GM21786 (cell line): ENCODE results near the gene PTPRD.
A peak's percentile ranks its signal among the peaks of the same experiment; 100 is the strongest.

Experiments used
- ATAC-seq: cut with Tn5 transposase; IDR thresholded peaks from one replicate; pipeline ENCODE4 v1.9.1; 2021; ENCODE audit not compliant: unreplicated experiment

PTPRD gene

GRCh38 chr9:9917400-9917799, 695.4 kb downstream of the PTPRD start:
- ATAC-seq = no peak

DNA sequence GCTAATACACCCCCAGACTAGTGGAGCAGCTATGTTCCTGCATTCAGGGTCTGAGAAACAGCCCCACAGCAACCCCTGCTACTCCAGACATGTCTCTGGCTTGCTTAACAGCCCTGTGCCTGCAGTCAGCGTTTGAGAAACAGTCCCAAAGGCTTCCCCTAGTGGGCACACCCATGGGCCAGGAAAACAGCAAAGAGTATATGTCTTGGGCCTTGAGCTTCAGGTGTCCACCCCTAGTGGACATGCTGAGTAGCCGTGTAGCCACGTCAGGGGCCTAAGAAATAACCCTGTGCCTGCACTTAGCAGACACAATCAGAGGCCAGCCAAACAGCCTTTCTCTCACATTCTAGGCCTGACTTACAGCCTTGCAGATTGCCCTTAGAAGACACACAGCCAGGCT, 698.6 kb downstream of the PTPRD start:
- ATAC-seq = no peak

DNA sequence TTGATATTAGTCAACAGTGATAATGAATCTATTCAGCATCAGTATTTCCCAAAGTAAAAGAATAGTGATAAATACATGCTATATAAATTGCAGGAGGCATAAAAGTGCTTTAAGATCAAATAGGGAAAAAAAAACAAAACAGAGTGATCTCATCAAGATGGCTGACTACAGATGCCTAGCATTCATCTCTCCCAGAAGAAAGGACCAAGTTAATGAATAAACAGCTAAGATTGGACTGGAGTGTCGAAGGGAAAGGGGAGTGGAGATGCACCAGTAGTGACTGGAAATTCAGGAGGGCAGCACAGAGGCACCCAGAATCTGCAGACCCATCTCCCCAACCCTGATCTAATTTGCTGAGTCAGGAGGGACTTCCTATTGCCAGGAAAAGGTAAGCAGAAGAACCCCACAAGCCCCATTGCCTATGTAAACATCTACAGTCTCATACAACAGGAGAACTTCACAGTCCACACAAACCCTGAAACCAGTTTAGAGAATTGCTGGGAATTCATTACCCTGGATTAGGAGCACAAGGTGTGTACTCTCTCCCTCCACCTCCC, 699.4 kb downstream of the PTPRD start:
- ATAC-seq = no peak

- ATAC-seq = no peak
These were observed 700.3 kb downstream of the PTPRD start for GRCh38 chr9:9912459-9912858.

DNA sequence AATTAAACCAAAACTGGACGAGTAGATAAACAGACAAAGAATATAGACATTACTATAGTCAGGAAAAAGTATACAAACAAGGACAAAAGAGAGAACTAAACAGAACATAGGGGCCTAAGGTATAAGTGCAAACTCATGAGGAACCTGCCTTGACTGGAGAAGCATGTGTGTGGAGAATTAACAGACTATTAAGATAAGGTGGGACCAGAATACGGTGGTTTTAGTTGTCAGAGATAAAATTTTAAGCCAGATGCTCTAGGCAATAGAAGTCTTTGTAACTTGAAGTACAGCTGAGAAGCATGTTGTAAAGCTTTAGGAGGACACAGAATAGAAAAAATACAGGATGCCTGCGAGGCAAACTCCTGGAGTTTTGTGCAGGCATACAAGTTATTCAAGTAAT, 707.1 kb downstream of the PTPRD start:
- ATAC-seq = no peak

DNA sequence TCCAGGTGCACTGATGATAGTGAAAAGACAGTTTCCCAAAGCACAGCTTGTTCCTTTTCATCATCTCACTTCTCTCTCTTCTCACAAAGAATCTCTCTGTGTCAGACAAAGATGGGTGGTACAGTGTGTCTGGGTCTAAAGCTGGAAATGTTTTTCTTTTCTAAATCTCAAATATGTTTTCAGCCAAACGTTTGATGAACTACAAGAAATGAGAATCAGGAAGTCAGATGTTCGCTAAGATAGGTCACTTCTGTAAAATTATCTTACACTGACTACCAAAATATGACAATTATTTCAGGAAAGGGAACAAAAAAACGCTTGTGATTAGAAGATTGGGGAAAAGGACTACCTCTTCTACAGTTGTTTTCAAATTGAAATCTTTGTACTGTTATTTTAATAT, 708.8 kb downstream of the PTPRD start:
- no peak for ATAC-seq

- peak; percentile 45 for ATAC-seq
These were observed 711.2 kb downstream of the PTPRD start for GRCh38 chr9:9901624-9902023.

- ATAC-seq = no peak
These were observed 719.0 kb downstream of the PTPRD start for GRCh38 chr9:9893837-9894236.

GRCh38 chr9:9892217-9892616, 720.6 kb downstream of the PTPRD start:
- no peak for ATAC-seq

GRCh38 chr9:9881692-9882091, 731.1 kb downstream of the PTPRD start:
- ATAC-seq = no peak

GRCh38 chr9:9874270-9874669, 738.5 kb downstream of the PTPRD start:
- no peak for ATAC-seq

- ATAC-seq = no peak
These were observed 750.5 kb downstream of the PTPRD start for GRCh38 chr9:9862235-9862810.

GRCh38 chr9:9855177-9856078, 757.4 kb downstream of the PTPRD start:
- no peak for ATAC-seq

DNA sequence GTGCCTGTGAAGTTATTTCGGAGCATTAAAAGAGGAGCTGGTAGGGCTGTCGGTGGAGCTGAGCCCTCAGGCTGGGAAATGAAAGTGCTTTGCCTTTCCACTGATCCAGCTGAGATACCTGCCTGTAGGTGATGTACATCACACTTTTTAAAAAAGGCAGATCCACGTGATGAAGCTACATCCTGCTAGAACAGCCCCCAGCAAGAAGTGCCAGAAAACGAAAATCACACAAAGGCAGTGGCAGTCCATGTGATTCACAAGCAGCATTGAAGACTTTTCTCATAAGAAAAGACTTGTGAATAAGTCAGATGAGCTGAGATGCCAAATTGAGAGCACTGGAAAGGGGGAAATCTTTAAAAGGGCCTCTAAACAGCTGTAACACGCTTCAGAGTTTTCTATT, 765.1 kb downstream of the PTPRD start:
- ATAC-seq = no peak

DNA sequence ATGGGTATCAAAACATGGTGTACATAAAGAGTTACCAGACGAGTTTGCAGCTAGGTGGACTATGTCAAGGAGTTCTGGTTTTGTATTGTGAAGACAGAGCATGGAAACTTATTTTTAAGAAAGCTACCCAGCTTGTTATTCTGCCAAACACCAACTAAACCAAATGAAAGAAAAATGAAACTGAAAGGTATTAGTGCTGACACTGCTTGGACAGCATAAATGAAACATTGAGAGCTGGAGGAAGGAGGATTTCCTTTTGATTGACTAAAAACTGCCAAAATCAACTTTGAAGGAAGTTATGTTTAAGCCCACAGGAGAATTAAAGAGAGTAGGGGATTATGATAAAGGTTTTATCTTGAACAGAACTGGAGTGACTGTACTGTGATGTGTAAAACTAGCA, 766.2 kb downstream of the PTPRD start:
- peak; percentile 90 for ATAC-seq

DNA sequence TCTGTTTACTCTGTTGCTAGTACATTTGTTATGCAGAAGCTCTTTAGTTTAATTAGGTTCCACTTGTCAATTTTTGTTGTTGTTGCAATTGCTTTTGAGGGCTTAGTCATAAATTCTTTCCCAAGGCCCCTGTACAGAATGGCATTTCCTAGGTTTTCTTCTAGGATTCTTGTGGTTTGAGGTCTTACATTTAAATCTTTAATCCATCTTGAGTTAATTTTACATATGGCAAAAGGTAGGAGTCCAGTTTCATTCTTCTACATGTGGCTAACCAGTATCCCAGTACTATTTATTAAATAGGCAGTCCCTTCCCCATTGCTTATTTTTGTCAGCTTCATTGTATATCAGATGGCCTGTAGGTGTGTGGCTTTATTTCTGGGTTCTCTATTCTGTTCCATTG, 792.4 kb downstream of the PTPRD start:
- no peak for ATAC-seq

DNA sequence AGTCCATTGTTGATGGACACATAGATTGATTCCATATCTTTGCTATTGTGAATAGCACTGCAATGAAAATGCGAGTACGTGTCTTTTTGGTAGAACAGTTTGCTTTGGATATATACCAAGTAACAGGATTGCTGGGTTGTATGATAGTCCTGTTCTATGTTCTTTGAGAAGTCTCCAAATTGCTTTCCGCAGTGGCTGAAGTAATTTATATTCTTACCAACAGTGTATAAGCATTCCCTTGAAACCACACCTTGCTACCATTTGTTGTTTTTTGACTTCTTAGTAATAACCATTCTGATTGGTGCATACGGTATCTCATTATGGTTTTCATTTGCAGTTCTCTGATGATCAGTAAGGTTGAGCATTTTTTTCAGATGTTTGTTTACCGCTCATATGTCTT, 792.9 kb downstream of the PTPRD start:
- ATAC-seq = no peak

GRCh38 chr9:9817176-9817575, 795.6 kb downstream of the PTPRD start:
- no peak for ATAC-seq

DNA sequence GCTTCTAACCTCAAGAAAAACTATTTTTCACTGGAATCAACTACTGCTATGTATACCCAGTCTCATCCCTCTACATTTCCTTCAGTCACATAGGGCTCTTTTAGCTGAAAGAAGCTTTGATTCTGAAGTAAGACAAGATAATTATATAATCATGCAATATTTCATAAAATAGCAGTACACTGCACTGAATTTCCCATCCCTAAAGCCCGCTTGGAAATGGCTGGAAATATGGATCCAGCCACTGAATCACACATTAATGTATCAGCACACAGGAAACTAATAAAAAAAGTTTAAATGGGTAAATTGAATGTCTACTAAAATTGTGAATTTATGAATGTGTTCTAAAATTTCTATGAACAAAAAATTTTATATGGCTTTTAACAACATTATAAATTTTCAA, 808.7 kb downstream of the PTPRD start:
- no peak for ATAC-seq

GRCh38 chr9:9799287-9799686, 813.5 kb downstream of the PTPRD start:
- ATAC-seq = no peak

- ATAC-seq = peak; percentile 58
These were observed 820.5 kb downstream of the PTPRD start for GRCh38 chr9:9792144-9792857.

GRCh38 chr9:9791611-9792010, 821.2 kb downstream of the PTPRD start:
- ATAC-seq = no peak
